22Rv1 (cell line): Measurements from ENCODE around the gene GCSH.
A peak's percentile ranks its signal among the peaks of the same experiment; 100 is the strongest.

Source experiments
- H3K27ac ChIP-seq: fragments of 450-650 bp; 2 replicates; pipeline ENCODE4 v1.5.1; 2017
- ZFX ChIP-seq: fragments of 450-650 bp; IDR thresholded peaks from 2 replicates; pipeline ENCODE4 v1.6.1; 2017; ENCODE audit warnings: antibody characterized with exemption, borderline replicate concordance
- TF ChIP-seq, protein P1 (sequence below): fragments of 450-650 bp; IDR thresholded peaks from 2 replicates; pipeline ENCODE4 v1.5.1; 2017; ENCODE audit warnings: mild to moderate bottlenecking

Gene GCSH

DNA sequence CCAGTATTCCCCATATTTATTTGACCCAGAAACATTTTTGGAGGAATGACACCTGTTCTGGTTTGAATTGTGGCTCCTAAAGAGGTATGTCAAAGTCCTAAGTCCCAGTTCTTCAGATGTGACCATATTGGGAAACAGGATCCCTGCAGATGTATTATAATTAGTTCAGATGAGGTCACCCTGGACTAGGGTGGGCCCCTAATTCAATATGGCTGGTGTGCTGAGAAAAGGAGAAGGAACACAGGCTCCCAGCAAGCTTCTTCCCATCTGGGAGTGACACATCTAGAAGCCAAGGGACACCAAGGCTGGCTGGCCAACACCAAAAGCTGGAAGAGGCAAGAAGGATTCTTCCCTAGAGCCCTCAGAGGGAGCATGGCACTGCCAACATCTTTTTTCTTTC lies 3.8 kb upstream of the GCSH start:
- TF ChIP-seq ZFX: no peak
- TF ChIP-seq, protein P1, sequence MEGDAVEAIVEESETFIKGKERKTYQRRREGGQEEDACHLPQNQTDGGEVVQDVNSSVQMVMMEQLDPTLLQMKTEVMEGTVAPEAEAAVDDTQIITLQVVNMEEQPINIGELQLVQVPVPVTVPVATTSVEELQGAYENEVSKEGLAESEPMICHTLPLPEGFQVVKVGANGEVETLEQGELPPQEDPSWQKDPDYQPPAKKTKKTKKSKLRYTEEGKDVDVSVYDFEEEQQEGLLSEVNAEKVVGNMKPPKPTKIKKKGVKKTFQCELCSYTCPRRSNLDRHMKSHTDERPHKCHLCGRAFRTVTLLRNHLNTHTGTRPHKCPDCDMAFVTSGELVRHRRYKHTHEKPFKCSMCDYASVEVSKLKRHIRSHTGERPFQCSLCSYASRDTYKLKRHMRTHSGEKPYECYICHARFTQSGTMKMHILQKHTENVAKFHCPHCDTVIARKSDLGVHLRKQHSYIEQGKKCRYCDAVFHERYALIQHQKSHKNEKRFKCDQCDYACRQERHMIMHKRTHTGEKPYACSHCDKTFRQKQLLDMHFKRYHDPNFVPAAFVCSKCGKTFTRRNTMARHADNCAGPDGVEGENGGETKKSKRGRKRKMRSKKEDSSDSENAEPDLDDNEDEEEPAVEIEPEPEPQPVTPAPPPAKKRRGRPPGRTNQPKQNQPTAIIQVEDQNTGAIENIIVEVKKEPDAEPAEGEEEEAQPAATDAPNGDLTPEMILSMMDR: no peak
- no peak overlapping the region for H3K27ac ChIP-seq

- peak overlapping the region; percentile 80 for H3K27ac ChIP-seq
- TF ChIP-seq, protein P1: no peak
- TF ChIP-seq ZFX: no peak
Measured at GRCh38 chr16:81097230-81097629, 1.0 kb upstream of the GCSH start.

- peak overlapping the region; percentile 80 for H3K27ac ChIP-seq
- TF ChIP-seq ZFX: no peak
Measured at GRCh38 chr16:81096715-81097208, 567 bp upstream of the GCSH start.

- H3K27ac ChIP-seq: peak overlapping the region; percentile 80
- TF ChIP-seq ZFX: no peak
- TF ChIP-seq, protein P1: no peak
Measured at GRCh38 chr16:81095653-81095952, 592 bp downstream of the GCSH start.

- TF ChIP-seq ZFX: no peak
- TF ChIP-seq, protein P1: no peak
- no peak overlapping the region for H3K27ac ChIP-seq
Measured at GRCh38 chr16:81094771-81095251, 1.4 kb downstream of the GCSH start.

DNA sequence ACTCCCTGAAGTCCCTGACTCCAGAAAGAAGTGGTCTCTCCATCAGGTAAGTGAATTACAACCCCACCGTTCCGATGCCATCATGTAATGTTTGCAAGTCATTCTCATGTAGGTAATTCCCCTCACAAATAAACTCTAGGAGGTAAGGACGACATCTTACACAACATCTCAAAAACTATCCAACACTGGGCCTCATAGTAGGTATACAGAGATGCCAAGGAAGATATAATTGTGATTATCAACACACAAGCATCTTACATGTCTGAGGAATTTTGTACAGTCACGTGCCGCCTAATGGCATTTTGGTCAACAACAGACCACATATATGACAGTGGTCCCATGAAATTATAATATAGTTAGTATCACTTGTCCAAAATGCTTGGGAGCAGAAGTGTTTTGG lies 7.4 kb downstream of the GCSH start:
- H3K27ac ChIP-seq: no peak overlapping the region
- no peak for TF ChIP-seq ZFX
- TF ChIP-seq, protein P1: no peak

- TF ChIP-seq, protein P1: no peak
- no peak for TF ChIP-seq ZFX
- no peak overlapping the region for H3K27ac ChIP-seq
Measured at GRCh38 chr16:81081014-81081413, 15.2 kb downstream of the GCSH start.

- TF ChIP-seq, protein P1: no peak
- no peak for TF ChIP-seq ZFX
- H3K27ac ChIP-seq: no peak overlapping the region
Measured at GRCh38 chr16:81080233-81080632, 16.0 kb downstream of the GCSH start.
